GF-D8 (cell line): ENCODE data around the gene PBRM1.
"Not testable (repeated sequence)": the region's sequence is repeated elsewhere in the genome, so short reads cannot be mapped to it uniquely, and the experiment has no call there.

Experiments used
- DNase-seq: peaks from one replicate; lab custom pipeline; 2025; lab: John Stamatoyannopoulos, UW

The PBRM1 gene

GRCh38 chr3:52536369-52537164 is 149.1 kb downstream of the PBRM1 start, which contains the start of gene UQCC5:
Gene UQCC5 (plus strand): TSS chr3:52536605. CDS start chr3:52536756, 151 bp downstream.
- DNase-seq: peak; percentile 94

- no peak for DNase-seq
Observed at GRCh38 chr3:52536112-52536368, 149.7 kb downstream of the PBRM1 start.

GRCh38 chr3:52535411-52536111 is 150.2 kb downstream of the PBRM1 start:
- no peak for DNase-seq

GRCh38 chr3:52534281-52535183 is 151.2 kb downstream of the PBRM1 start:
- no peak for DNase-seq

- DNase-seq: no peak
Observed at GRCh38 chr3:52533623-52534280, 152.0 kb downstream of the PBRM1 start, which contains the start of gene NT5DC2. Gene NT5DC2 (minus strand): TSS chr3:52533857. CDS start chr3:52533737, 120 bp downstream.

GRCh38 chr3:52532838-52533622 is 152.7 kb downstream of the PBRM1 start:
- no peak for DNase-seq

- DNase-seq: no peak
Observed at GRCh38 chr3:52532517-52532837, 153.2 kb downstream of the PBRM1 start.

- no peak for DNase-seq
Observed at GRCh38 chr3:52531860-52532516, 153.7 kb downstream of the PBRM1 start.

- no peak for DNase-seq
Observed at GRCh38 chr3:52530918-52531826, 154.5 kb downstream of the PBRM1 start.

GRCh38 chr3:52529376-52530333 is 156.1 kb downstream of the PBRM1 start:
- DNase-seq: peak; percentile 15

- DNase-seq: no peak
Observed at GRCh38 chr3:52528586-52529375, 156.9 kb downstream of the PBRM1 start.

GRCh38 chr3:52527732-52528585 is 157.8 kb downstream of the PBRM1 start:
- DNase-seq: no peak

GRCh38 chr3:52527039-52527731 is 158.5 kb downstream of the PBRM1 start:
- no peak for DNase-seq

GRCh38 chr3:52526671-52527038 is 159.1 kb downstream of the PBRM1 start:
- not testable (repeated sequence) for DNase-seq

- no peak for DNase-seq
Observed at GRCh38 chr3:52525680-52526561, 159.8 kb downstream of the PBRM1 start.
